NCI-H460 (cell line): ENCODE measurements around the gene SDK2. TPM values are rescaled to one million over a fixed set of nuclear protein-coding genes. Genes with fewer than 3 reads are reported as not detected.

ENCODE experiments used
- DNase-seq: peaks from one replicate; pipeline ENCODE4 v3.0.0-alpha.2; 2016; ENCODE audit warnings: low read depth; ENCODE audit errors: extremely low read depth
- total RNA-seq: library from RNA; depleted of rRNA; stranded (reverse); fragments of >200 nt; shearing (Covaris generic); gene quantifications from 2 replicates; pipeline ENCODE4 v1.2.3, GENCODE V29; 2014

SDK2 gene
- total RNA-seq, 1 experiment from 2014 or later = 0.02 TPM

DNA sequence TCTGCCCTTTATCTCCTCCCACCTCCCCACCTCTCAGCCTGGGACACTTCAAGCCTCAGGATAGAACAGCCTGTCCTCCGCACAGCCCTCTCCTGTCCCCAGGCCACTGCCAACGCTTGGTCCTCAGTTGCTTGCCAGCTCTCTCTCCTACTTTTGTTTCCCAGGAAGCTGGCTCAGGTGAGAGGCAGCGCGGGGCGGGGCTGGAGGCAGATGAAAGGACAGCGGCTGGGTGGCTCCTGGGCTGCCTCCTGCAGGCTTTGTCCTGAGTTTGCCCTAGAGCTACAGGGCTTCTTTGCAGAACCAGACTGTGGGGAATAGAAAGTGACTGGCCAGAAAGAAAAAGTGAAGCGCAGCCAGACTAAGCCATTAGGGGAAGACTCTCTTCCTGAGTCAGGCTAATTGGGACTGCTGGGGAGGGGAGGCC, 284.2 kb downstream of the SDK2 start:
- no peak for DNase-seq

DNA sequence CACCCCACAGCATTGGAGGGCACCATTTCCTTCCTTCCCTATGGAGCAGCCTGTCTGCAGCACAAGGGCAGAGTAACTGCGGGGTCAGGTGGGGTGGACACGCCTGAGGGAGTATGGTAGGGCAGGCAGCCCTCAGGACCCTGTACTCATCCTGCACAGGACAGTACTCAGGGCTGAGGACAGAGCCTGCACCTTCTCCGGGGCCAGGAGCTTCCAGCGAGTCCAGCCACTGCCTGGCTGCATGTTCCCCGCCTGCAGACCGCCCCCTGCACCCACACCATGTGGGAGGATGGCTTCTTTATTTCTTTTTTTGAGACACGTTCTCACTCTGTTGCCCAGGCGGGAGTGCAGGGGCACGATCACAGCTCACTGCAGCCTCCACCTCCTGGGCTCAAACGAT, 284.9 kb downstream of the SDK2 start:
- no peak for DNase-seq

DNA sequence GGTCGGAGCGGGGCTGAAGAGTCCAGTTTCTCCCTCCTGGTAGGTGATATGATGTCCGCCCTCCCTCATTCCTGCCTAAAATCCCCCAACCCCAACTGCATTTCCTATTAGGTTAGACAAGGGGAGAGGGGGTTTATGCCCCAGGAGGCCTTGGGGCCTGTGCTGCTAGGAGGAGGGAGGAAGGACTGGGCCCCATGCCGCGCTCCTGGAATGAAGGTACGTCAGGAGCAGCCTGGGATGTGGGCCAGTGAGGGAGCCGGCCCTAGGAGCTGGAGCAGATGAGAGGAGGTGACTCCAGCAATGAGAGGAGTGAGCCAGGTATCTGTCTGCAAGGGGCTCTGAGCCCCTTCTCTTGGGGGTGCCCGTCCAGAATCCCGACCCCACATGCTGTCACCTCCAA, 285.6 kb downstream of the SDK2 start:
- DNase-seq = no peak

DNA sequence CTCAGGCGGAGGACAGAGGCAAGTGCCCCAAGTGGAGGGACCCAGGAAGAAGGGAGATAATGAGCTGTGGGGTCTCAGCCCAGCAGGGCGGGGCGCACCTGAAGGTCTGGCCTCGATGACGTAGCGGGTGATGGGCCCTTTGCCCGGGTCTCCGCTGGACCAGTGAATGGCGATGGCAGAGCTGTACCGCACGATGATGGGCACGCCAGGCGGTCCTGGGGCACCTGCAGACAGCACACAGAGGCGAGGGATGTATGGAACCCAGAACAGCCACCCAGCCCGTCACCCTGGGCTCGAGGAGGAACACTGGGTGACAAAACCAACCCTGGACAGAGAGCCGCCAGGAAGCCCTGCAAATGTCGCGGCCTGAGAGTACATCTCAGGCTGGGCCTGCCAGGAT, 286.3 kb downstream of the SDK2 start:
- DNase-seq = no peak

DNA sequence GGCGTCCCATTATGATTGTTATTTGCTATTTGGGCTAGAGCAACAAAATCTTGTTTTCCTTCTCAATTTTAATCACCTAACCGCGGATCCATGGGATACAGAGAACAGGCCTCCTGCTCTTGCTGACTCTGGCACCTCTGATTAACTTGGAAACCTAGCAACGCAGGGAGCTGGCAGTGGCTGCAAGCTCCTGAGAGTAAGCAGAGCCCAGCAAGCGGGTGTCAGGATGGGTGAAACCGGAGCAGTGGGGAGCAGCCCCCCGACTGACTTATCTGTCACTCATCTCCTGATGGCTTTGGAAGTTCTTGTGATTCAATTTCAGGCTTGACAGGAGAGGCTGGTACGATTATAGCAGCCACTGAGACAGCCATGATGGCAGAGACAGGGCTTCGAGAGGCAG, 286.9 kb downstream of the SDK2 start:
- DNase-seq = no peak

DNA sequence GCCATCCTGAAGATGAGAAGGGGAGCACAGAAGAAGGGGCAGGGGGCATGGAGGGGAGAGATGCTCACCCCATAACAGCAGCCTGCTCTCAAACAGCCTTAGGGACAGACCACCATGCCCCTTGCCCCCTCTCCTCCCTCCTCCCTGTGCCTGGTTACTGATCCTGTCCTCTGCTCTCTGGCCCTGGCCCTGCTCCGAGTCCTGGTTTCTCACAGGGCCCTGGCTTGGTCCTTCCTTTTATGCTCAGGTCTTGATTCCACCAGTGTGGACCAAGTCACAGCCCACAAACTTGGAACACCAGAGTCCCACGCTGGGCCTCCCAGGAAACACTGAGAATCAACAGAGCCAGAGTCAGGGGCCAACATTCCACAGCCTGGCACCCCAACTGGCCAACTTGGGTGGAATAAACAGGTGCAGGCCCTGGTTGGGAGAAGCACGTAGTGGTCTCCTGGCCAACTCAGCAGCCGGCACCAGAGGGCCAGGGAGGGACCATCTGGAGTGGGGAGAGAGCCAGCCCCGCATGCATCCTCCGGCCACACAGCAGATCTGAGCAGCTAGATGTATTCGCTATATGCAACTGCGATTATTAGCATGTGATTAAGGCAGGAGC, 287.6 kb downstream of the SDK2 start:
- DNase-seq = no peak

DNA sequence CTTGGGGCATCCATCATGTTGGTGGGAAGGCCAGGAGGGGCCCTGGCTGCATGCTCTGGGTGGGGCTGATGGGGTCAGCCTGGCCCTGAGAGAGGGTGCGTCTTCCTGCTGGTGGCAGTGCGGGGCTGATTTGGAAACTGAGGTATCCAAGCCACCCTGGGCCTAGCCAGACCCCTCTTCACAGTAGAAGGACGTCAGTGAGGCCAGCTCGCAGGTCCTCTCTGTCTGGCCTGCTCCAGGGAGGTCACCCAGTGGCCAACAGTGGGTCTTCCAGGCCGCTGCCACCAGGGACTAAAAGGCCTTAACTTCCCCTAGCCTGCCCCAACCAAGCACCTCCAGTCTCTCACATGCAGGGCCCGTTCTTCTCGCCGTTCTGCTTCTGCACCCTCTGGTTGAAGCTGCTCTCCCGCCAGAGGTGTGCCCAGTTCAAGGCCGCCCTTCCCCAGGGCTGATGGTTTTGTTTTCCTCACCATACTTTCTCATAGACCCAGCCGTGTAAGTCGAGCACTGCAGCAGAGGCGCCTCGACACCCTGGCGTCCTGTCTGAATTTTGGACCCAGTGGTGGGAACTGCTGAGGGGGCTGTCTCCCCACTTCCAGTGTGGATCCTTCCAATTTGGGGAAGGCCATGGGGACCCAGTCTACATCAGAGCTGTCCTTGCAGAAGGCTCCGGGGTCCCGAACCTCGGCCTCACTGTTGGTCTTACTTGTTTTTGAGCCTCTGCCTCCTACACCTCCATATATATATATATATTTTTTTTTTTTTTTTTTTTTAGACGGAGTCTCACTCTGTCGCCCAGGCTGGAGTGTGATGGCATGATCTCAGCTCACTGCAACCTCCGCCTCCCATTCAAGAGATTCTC, 289.6 kb downstream of the SDK2 start:
- no peak for DNase-seq

DNA sequence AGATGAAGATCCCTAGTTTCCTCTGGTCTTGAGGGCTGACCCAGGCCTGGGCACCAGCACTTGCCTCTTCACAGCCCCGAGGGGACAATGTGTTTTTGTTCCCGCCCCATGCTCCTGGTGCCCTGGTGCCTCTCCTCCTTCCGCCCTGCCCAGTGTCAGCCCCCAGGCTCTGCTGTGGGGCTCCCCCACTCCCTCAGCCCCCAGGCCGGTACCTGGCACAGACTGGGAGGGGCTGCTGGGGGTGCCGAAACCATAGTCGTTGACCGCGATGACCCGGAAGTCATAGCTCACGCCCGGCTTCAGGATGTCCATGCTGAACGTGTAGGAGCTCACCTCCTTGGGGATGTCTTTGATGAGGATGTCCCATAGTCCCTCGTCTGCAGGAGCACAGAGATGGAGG, 292.0 kb downstream of the SDK2 start:
- no peak for DNase-seq

DNA sequence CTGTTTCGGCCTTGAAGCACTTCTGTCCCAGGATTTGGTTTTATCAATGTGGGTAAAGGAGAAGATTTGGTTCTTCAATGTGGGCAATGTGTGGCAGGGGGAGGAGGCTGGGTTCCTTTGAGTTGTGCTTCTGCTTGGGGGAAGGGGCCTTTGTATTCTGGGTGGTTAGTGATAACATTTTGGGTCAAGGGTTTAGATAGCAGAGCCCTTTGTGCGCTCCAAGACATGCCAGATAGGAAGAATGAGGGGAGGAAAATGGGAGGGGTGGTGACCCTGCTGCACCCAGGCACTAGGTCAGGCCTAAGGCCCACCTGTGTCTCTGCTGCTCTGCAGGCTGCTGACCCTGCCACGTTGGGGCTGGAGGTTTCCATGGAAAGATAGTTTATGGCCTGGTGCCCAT, 292.5 kb downstream of the SDK2 start:
- DNase-seq = no peak

DNA sequence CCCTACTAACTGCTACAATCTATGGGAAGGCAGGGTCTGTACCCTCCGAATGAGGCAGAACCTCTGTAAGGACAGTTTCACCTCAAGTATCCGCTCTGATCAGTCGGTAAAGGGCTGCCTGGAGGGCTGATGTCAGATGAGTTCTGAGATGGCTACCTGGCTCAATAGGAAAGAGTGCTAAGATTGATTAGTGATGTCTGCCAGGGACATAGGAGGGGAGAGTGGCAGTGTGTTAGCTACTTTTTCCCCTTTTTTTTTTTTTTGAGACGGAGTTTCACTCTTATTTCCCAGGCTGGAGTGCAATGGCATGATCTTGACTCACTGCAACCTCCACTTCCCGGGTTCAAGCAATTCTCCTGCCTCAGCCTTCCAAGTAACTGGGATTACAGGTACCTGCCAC, 293.4 kb downstream of the SDK2 start:
- no peak for DNase-seq

DNA sequence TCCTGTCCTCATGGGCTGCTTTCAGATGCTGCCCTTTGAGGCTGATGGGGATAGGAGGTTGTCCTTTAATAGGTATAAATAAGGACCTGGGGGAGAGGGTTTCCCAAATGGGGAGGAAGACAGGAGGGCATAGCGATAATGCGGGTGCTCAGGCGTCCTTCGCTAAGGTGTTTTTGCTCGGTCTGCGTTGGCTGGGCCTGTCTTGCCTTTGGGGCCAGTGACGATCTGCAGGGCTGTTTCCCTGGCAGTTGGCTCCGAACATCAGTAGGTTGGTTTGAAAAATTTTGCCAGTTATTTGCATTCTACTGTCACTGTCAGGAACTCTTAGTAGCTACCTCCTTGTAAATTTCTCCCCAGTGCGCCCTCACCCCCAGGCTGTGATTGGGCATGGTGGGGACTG, 294.6 kb downstream of the SDK2 start:
- no peak for DNase-seq

DNA sequence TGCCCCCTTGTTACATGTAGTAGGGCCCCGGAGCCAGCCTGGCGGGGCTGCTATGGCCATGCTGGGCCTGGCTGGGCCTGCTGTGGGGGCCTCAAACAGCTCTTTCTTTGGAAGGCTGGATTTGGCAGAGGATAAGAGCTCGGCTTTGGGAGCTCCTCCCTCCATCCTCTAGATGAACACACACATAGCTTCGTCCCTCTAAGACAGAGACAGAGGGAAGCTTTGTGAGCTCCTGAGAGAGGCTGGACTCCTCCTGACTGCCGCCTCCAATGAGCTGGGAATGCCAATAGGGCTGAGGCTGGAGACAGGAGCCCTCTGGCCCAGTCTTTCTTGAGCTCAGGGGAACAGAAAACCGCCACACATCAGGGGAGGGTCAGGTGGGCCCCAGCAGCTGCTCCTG, 295.1 kb downstream of the SDK2 start:
- DNase-seq = no peak

DNA sequence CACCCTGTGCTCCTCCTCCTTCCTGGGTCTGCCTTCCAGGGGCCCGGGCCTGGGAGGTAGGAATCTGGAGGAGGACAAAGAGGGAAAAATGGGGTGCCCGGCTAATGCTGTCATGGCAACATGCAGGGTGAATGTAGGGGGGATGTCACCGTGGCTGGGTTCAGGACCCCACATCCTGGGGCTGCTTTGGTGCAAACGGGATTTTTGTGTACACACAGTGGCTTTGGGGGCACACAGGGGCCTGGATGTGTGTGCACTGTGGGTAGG, 295.5 kb downstream of the SDK2 start:
- no peak for DNase-seq

DNA sequence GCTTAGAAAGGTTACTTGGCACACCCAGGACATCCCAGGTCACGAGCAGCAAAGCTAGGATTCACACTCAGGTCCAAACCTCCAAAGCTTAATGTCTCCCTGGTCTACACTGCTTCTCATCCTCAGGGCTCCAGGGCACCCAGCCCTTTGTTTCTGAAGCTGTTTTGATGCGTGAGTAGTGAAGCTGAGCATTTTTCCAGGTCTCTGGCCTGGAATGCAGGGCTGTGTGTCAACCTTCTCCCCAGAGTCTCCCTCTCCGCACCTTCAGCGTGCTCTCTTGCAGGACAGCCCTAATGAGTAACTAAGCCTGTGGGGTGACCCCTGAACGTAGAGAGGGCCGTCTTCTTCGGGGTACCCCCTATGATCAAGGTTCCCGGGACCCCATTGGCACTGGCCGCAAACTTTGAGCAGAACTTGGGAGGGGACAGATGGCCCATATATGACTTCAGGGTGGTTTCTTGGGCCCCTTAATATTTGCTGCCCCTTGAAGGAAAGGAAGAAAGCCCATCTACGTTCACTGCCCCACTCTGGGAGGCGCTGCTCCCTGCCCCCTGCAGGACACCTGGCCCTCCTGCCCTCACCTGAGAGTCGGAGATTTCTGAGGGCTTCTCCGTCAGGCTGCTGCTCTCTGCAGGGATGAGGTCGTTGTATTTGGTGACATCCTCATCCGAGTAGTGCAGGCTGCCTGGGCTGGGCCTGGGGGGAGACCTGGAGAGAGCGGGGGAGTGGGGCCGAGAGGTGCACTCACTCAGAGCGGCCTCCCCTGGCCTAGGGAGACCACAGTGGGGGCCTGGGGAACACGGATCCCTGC, 296.0 kb downstream of the SDK2 start:
- no peak for DNase-seq

DNA sequence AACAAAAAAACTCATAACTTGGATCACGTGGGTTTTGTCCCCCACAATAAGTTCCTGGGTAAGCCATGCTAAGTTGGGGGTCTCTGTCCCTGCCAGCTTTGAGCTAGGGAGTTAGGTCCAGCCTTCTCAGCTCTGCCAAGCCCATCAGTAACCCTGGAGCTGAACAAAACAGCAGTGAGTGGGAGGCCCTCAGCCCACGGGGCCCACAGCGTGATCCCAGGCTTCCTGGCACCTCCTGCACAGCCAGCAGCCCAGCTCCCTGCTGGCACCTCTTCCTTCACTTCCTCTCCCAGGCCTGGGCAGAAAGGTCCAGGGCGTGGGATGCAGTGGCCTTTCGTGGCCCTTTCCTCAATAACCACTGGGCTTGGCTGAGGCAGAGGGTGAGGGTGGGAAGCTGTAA, 296.9 kb downstream of the SDK2 start:
- DNase-seq = no peak

DNA sequence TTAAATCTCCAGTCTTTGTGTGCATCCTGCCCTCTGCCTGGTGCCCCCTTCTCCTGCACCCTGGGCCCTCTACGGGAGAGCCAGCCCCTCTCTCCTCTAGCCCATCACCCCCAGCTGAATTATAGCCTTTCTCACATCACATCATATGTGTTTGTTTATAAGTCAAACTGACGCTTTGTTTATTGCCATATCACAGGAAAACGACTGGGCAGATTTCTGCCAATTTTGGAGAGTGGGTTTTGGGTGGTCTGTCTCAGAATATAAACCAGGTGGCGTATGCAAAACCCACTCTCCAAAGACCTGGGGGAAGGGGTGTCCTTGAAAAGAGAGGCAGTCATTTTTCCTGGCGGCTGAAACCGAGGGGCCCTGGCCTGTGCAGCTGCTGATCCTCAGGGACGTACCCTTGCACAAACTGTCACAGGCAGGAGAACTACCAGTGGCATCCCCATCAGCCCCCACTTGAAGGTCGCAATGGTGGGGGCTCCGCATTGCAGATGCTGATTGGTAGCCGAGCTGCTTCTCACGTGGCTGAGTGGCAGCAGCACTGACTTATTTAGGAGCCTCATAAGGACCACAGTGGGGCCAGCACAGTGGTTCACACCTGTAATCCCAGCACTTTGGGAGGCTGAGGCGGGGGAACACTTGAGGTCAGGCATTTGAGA, 297.6 kb downstream of the SDK2 start:
- DNase-seq = no peak

DNA sequence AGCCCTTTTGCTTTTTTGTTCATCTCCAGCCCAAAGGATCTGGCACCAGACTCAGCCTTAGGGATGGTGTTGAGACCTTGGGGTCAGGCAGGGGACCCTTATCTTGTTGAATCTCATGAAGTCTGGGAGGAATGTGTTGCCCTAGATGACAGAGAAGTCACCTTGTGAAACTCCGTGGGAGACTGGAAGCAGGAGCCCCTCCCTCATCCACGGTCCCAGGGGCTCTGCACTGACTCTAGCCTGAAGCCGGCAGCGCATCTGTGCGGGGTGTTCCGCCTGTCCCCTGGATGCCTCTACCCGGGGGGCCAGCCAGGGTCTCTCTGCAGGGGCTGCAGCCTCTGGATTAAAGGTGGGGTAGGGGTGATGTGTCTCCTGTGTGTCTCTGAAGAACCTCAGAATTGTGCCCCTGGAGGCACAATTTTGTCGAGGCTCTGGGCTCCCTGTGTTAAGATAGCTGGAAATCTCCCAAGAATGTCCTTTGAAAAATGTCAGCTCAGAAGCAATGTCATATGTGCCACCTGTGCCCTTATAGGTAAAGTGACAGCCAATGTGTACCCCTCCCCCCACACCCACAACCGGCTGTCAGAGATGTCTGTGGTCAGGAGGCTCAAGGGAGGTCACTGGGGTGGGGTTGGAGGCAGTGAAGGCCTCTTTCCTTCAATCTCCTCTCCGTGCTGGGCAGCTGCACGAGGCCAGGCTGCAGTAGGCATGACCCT, 300.3 kb downstream of the SDK2 start:
- DNase-seq = no peak

DNA sequence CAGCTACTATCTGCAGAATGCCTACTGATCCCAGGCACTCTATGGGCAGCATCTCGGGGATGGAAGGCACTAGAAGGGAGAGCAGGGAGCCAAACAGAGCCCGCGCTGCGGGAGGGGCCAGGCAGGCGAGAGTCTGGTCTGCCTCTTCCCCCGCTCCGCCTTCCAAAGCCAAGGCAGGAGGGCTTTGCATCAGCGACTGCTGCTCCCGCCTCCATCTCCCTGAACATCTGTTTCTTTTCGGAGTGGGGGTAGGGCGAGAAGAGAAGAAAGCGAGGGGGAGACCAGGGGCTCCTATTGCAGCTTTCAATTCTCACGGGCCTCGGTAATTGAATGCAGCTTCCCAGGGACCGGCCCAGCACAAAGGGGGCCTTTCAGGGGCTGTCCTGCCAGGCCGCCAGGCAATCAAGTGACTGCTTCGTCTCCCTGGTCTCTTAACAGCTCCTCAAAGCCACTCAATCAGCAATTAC, 301.0 kb downstream of the SDK2 start:
- DNase-seq = no peak

DNA sequence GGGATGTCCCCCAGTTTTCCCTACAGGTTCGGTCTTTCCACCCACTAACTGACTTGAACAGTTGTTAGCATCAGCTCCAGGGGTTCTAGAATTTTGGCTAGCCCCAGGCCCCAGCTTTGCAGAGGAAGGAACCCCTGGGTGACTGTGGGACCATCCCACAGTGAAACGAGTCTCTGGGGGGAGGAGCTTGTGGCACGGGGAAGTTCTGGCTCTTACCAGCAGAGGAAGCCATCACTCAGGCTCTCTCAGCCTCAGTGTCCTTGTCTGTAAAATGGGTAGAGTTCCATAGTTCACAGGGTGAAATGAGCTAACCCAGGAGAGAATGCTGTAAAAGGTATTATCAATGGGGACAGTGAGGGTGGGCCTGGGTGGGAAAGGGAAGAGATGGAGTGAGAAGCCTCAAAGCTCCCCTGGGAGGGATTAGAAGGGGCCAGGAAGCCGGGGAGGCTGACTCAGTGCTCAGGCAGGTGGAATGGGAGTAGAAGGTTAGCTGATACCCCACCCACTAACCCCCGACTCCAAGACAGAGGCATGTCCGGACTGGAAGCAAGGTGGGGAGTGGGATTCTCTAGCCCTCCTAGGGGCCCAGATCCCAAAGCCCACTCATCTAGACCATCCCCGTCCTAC, 301.6 kb downstream of the SDK2 start:
- DNase-seq = no peak

DNA sequence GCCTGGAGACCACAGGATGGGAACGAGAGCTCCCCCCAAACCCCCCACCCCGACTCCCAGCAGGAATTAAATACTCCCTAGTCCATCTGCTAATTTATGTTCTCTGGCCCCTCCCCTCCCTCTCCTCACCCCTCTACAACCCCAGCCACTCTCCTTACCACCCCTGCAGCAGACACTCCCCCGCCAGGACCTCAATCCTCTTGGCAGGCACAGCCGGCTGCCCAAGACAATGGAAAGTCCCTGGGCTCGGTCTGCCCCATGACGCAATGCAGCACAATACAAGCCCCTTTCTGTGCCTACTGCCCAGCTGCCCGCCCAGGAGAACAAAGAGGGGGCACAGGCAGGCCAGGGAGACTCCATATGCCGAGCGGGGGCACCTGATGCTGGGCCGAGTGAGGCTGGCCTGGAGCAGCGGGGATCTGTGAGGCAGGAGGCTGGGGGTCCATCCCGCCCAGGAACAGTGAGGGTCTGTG, 302.2 kb downstream of the SDK2 start:
- DNase-seq = no peak
